Measurements from ENCODE around the gene FOXC1. TPM values are rescaled to one million over a fixed set of nuclear protein-coding genes. Genes with fewer than 3 reads are reported as not detected.

FOXC1 gene
- total and polyA plus RNA-seq, 2 of the 13 experiments (the other 11 are each of a cell fraction or from before 2014, with no cell fraction given) = 0.44 to 0.55 TPM

DNA sequence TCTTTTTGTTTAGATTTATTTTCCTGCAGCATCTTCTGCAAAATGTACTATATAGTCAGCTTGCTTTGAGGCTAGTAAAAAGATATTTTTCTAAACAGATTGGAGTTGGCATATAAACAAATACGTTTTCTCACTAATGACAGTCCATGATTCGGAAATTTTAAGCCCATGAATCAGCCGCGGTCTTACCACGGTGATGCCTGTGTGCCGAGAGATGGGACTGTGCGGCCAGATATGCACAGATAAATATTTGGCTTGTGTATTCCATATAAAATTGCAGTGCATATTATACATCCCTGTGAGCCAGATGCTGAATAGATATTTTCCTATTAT is 3.2 kb downstream of the FOXC1 start:
- H3K79me2 ChIP-seq (ENCODE audit: insufficient read depth, low read length) = no peaks in the 10 kb centered on the region
- WGBS (ENCODE audit: low lambda C conversion rate) = 89% methylated on average over 7 of the region's 7 CpGs
- peaks cover 4% of the 10 kb centered on the region; the same call in 1 of the 2 replicates for H4K20me1 ChIP-seq (ENCODE audit: insufficient read depth, low read length)
- peaks cover 7 to 18% of the 10 kb centered on the region in 2 experiments; a peak in 4 of 5 replicates for H3K27me3 ChIP-seq (ENCODE audit: control insufficient read depth in 1 of 2, insufficient read depth in 2 of 2, low read length in 2 of 2)
- FAIRE-seq (no peak), DNase-seq (ENCODE audit: low spot score) (no peak), ATAC-seq (no peak)
- H3K9ac ChIP-seq (ENCODE audit: insufficient read depth, low read depth, low read length) = no peak overlapping the region
- BruUV-seq (replicated peaks) = no TSS peak
- peaks cover 22% of the 10 kb centered on the region for H3K4me1 ChIP-seq (ENCODE audit: insufficient read depth, low read length)
- H2AFZ ChIP-seq (ENCODE audit: low read length) = no peak overlapping the region
- in situ Hi-C loops (cut with HindIII; ENCODE audit: extremely low pct_ligation_motif_present, low pct_unique_long_range_greater_than_20kb) (no loop called here), intact Hi-C loops (cut with micrococcal nuclease; ENCODE audit: unreplicated experiment) (no loop called here)
- H3K4me2 ChIP-seq (ENCODE audit: low read depth, low read length) = no peak overlapping the region
- no peaks in the 10 kb centered on the region for H3K9me3 ChIP-seq (ENCODE audit: low read length)
- no peak overlapping the region for H3K27ac ChIP-seq (ENCODE audit: extremely low read length, insufficient read depth, low read length)
- ChIA-PET POLR2A (no interaction called here), CTCF (ENCODE audit: low intra/inter-chr PET ratio, low total read pairs) (no interaction called here)
- no peak for TF ChIP-seq ZNF564 (CRISPR knock-in tag; IDR thresholded peaks at IDR 0.05)
- TF ChIP-seq, protein P1, sequence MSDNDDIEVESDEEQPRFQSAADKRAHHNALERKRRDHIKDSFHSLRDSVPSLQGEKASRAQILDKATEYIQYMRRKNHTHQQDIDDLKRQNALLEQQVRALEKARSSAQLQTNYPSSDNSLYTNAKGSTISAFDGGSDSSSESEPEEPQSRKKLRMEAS (IDR thresholded peaks at IDR 0.05) = no peak
- TF ChIP-seq MAFG (CRISPR knock-in tag; IDR thresholded peaks at IDR 0.05) = no peak
- TF ChIP-seq NFATC3 (CRISPR knock-in tag; IDR thresholded peaks at IDR 0.05) = no peak
- TF ChIP-seq, protein P2, sequence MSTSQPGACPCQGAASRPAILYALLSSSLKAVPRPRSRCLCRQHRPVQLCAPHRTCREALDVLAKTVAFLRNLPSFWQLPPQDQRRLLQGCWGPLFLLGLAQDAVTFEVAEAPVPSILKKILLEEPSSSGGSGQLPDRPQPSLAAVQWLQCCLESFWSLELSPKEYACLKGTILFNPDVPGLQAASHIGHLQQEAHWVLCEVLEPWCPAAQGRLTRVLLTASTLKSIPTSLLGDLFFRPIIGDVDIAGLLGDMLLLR (CRISPR knock-in tag; IDR thresholded peaks at IDR 0.05) = no peak
- no peak for TF ChIP-seq NBN (conservative IDR thresholded peaks at IDR 0.05)
- no peak for TF ChIP-seq ZZZ3 (CRISPR knock-in tag; IDR thresholded peaks at IDR 0.05; ENCODE audit: borderline replicate concordance)
- TF ChIP-seq ZBTB38 (CRISPR knock-in tag; IDR thresholded peaks at IDR 0.05) = no peak
- TF ChIP-seq ZFP36 (IDR thresholded peaks at IDR 0.05; ENCODE audit: borderline replicate concordance, low read depth, low read length, partially characterized antibody) = no peak
- no peak for TF ChIP-seq KLF16 (CRISPR knock-in tag; IDR thresholded peaks at IDR 0.05)
- TF ChIP-seq, protein P3, sequence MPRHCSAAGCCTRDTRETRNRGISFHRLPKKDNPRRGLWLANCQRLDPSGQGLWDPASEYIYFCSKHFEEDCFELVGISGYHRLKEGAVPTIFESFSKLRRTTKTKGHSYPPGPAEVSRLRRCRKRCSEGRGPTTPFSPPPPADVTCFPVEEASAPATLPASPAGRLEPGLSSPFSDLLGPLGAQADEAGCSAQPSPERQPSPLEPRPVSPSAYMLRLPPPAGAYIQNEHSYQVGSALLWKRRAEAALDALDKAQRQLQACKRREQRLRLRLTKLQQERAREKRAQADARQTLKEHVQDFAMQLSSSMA (CRISPR knock-in tag; IDR thresholded peaks at IDR 0.05) = no peak
- H3K36me3 ChIP-seq (replicated peaks in 1 of 2; ENCODE audit: control insufficient read depth in 1 of 2, insufficient read depth in 2 of 2, low read length in 2 of 2) = no peaks in the 10 kb centered on the region
- no peak overlapping the region for H3K4me3 ChIP-seq (replicated peaks in 1 of 3; ENCODE audit: insufficient read depth in 1 of 3, low read depth in 2 of 3, low read length in 3 of 3)

All from HepG2 (cell line).